Epithelial cell of esophagus (primary cell): Measurements from ENCODE around the gene TOM1L1.

ENCODE experiments used
- DNase-seq: peaks from one replicate; pipeline ENCODE4 v3.0.0; 2010; ENCODE audit warnings: low read depth
- H3K4me3 ChIP-seq: 2 replicates; pipeline ENCODE4 v1.5.1; 2011; ENCODE audit warnings: mild to moderate bottlenecking, low read length, control low read depth
- TF ChIP-seq, protein P1 (sequence below): IDR thresholded peaks from 2 replicates; pipeline ENCODE4 v1.5.1; 2011; ENCODE audit warnings: low read depth, mild to moderate bottlenecking, low read length, control low read depth, inconsistent platforms; ENCODE audit not compliant: insufficient read depth; ENCODE audit errors: missing control alignments

The TOM1L1 gene

DNA sequence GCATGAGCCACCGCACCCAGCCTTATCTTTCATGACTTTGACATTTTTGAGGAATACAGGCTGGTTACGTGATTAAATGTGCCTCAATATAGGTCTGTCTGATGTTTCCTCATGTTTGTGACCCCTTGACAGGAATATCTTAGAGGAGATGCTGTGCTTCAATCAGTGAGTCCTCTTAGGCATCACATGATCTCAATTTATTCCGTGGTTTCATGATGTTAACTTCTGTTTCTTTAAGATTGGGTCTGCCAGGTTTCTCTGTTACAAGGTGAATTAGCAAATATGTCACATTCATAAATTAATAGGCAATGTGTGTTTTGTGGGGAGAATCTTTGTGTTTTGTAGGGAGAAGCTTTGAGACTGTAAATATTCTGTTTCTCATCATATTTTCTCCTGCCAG, 71.2 kb downstream of the TOM1L1 start:
- DNase-seq: no peak
- no peak overlapping the region for H3K4me3 ChIP-seq
- TF ChIP-seq, protein P1, sequence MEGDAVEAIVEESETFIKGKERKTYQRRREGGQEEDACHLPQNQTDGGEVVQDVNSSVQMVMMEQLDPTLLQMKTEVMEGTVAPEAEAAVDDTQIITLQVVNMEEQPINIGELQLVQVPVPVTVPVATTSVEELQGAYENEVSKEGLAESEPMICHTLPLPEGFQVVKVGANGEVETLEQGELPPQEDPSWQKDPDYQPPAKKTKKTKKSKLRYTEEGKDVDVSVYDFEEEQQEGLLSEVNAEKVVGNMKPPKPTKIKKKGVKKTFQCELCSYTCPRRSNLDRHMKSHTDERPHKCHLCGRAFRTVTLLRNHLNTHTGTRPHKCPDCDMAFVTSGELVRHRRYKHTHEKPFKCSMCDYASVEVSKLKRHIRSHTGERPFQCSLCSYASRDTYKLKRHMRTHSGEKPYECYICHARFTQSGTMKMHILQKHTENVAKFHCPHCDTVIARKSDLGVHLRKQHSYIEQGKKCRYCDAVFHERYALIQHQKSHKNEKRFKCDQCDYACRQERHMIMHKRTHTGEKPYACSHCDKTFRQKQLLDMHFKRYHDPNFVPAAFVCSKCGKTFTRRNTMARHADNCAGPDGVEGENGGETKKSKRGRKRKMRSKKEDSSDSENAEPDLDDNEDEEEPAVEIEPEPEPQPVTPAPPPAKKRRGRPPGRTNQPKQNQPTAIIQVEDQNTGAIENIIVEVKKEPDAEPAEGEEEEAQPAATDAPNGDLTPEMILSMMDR: no peak

DNA sequence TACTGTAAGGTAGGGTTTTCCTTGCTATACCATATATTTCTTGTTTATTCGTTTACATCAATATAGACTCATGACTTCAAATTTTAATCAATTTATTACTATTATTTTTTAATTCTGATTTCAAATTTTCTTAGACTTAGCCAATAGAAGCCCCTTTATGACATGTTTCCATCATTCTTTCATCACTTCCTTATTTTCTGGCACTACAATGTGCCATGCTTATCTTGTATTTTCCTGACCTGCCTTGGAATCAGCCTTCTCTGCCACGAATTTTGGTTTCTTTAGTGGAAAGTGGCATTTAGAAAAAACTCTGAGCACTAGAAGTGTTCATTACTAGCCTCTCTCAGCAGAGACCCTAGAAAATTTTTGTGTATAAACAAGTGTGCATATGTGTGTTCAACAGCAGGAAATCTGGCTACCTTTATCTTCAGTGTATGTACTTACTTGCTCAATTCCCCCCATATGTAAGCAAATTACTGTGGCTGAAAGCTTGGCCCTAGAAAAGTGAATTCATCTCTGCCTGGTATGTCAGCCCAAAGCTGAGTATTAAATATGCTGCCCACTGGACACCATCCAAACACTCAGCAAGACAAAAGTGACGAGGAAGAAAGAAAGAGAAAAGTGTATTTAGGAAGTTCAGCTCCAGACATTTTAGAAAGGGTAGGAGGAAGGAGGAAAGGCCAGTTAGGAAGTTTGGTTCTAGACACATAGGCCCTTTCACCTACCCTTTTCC, 71.9 kb downstream of the TOM1L1 start:
- no peak overlapping the region for H3K4me3 ChIP-seq
- no peak for DNase-seq
- TF ChIP-seq, protein P1: no peak

DNA sequence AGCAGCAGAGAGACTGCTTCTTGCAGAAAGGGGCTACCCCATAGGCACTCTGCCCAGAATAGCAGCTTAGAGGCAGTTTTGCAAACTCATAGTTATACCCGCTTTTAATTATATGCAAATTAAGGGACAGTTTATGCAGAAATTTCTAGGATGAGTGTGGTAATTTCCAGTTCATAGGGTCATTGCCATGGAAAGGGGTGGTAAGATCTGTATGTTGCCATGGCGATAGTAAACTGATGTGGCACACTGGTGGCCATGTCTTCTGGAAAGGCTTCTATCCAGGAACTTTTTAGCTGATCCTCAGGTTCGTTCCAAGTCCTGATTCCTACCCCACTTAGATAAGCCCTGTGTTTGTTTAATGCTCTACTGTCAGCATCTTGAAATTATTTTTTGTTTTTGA, 74.1 kb downstream of the TOM1L1 start:
- no peak for DNase-seq
- TF ChIP-seq, protein P1: no peak

GRCh38 chr17:54976316-54976715, 75.7 kb downstream of the TOM1L1 start:
- no peak for DNase-seq
- H3K4me3 ChIP-seq: no peak overlapping the region
- TF ChIP-seq, protein P1: no peak

More for the DNA sequence above, 74.1 kb downstream of the TOM1L1 start:
- no peak overlapping the region for H3K4me3 ChIP-seq

- H3K4me3 ChIP-seq: no peak overlapping the region
- DNase-seq: no peak
- TF ChIP-seq, protein P1: no peak
Observed at GRCh38 chr17:54977744-54978143, 77.1 kb downstream of the TOM1L1 start.

GRCh38 chr17:54979657-54980056, 79.0 kb downstream of the TOM1L1 start:
- DNase-seq: no peak
- TF ChIP-seq, protein P1: no peak
- H3K4me3 ChIP-seq: no peak overlapping the region

DNA sequence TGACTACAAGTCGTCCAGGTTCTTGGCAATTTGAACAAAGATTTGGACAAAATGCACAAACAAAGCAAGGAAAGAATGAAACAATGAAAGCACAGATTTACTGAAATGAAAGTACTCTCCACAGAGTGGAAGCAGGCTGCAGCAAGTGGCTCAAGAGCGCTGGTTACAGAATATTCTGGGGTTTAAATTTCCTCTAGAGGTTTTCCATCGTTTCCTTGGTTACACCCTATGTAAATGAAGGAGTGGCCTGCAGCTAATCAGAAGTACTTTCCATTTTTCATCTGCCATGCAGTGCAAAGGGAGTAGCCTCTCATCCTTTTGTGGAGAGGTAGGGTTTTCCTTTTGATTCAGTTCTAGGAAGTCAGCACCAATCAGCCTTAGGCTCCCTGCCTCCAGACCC, 79.7 kb downstream of the TOM1L1 start:
- TF ChIP-seq, protein P1: no peak
- DNase-seq: no peak
- no peak overlapping the region for H3K4me3 ChIP-seq
